ENCODE data around the gene SKOR2. TPM values are rescaled to one million over a fixed set of nuclear protein-coding genes. Genes with fewer than 3 reads are reported as not detected.

The SKOR2 gene
- total RNA-seq, 2 donors from 2014 or later, result 0.30 to 0.70 TPM

DNA sequence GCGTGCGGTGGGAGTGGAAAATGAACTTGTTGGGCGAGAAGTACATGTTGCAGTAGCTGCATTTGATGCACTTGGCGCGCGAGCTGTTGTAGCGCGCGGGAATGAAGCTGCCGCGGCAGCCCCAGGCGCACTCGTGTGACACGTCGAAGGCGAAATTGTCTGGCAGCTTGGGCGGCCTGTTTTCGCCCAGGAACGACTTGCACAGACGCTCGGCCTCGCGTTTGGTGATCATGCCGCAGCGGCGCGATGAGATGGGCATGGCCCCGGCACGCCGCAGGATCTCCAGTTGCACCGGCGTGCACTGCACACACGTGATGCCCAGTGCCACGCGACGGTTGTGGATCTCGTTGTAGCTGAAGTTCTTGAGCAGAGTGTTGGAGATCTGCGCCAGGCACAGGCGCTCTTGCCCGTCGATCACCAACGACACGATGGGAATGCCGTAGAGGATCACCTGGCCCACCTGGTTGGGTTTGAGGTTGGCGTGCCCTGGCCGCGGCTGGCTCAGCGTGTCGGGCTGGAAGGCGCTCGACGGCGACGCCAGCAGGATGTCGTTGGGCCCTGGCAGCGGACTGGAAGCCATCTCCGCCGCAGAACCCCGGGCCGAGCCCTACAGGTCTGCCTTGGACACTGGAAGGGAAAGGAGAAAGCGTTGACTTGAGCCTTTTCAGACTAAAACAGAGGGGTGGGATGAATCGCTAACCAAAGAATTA, 2.7 kb downstream of the SKOR2 start:
- DNase-seq (no peak), ATAC-seq (replicated peaks in 1 of 2) (no peak)
- peaks cover 80% of the 10 kb centered on the region for H3K27me3 Mint-ChIP-seq (ENCODE audit: low read depth)
- H3K4me3 Mint-ChIP-seq, result peak overlapping the region in 1 of 2 donors; percentile 15
- peaks cover 7 to 8% of the 10 kb centered on the region in 2 donors for H3K36me3 Mint-ChIP-seq (ENCODE audit: insufficient read depth in 2 of 2)
- H3K27ac Mint-ChIP-seq, result no peak overlapping the region
- peaks cover 24% of the 10 kb centered on the region for H3K4me1 Mint-ChIP-seq (ENCODE audit: low read depth)
- peaks cover 0 to 2% of the 10 kb centered on the region in 2 donors for H3K9me3 Mint-ChIP-seq

- H3K36me3 Mint-ChIP-seq (ENCODE audit: insufficient read depth in 2 of 2), result peaks cover 7 to 8% of the 10 kb centered on the region in 2 donors
- no peak overlapping the region for H3K27ac Mint-ChIP-seq
- DNase-seq (no peak), ATAC-seq (replicated peaks in 1 of 2) (no peak)
- H3K4me1 Mint-ChIP-seq (ENCODE audit: low read depth), result peaks cover 24% of the 10 kb centered on the region
- H3K27me3 Mint-ChIP-seq (ENCODE audit: low read depth), result peaks cover 78% of the 10 kb centered on the region
- H3K9me3 Mint-ChIP-seq, result peaks cover 0 to 2% of the 10 kb centered on the region in 2 donors
- H3K4me3 Mint-ChIP-seq, result peak overlapping the region in 1 of 2 donors; percentile 15
Measured at GRCh38 chr18:47248115-47248603, 3.3 kb downstream of the SKOR2 start.

- Mint-ChIP-seq H3K27ac (no peak overlapping the region), H3K4me3 (no peak overlapping the region), H3K27me3 (ENCODE audit: low read depth) (peaks cover 78% of the 10 kb centered on the region), H3K4me1 (ENCODE audit: low read depth) (peaks cover 24% of the 10 kb centered on the region), H3K36me3 (ENCODE audit: insufficient read depth in 2 of 2) (peaks cover 7 to 8% of the 10 kb centered on the region in 2 donors), H3K9me3 (peaks cover 0 to 2% of the 10 kb centered on the region in 2 donors)
- ATAC-seq (replicated peaks in 1 of 2) (no peak), DNase-seq (peak in 1 of 2 donors; percentile 24)
Measured at GRCh38 chr18:47247416-47248114, 3.9 kb downstream of the SKOR2 start.

- Mint-ChIP-seq H3K4me1 (ENCODE audit: low read depth) (peaks cover 23% of the 10 kb centered on the region), H3K27ac (no peak overlapping the region), H3K9me3 (peaks cover 0 to 2% of the 10 kb centered on the region in 2 donors), H3K4me3 (no peak overlapping the region), H3K36me3 (ENCODE audit: insufficient read depth in 2 of 2) (peaks cover 7 to 8% of the 10 kb centered on the region in 2 donors), H3K27me3 (ENCODE audit: low read depth) (peaks cover 77% of the 10 kb centered on the region)
- DNase-seq (no peak), ATAC-seq (replicated peaks in 1 of 2) (no peak)
Measured at GRCh38 chr18:47247036-47247415, 4.4 kb downstream of the SKOR2 start.

- DNase-seq (no peak), ATAC-seq (replicated peaks in 1 of 2) (no peak)
- Mint-ChIP-seq H3K36me3 (ENCODE audit: insufficient read depth in 2 of 2) (peaks cover 7 to 8% of the 10 kb centered on the region in 2 donors), H3K27me3 (ENCODE audit: low read depth) (peaks cover 77% of the 10 kb centered on the region), H3K27ac (peak overlapping the region; percentile 20), H3K9me3 (peaks cover 0 to 2% of the 10 kb centered on the region in 2 donors), H3K4me3 (peak overlapping the region; percentile 13 to 39), H3K4me1 (ENCODE audit: low read depth) (peaks cover 16% of the 10 kb centered on the region)
Measured at GRCh38 chr18:47246027-47246971, 5.2 kb downstream of the SKOR2 start.

DNA sequence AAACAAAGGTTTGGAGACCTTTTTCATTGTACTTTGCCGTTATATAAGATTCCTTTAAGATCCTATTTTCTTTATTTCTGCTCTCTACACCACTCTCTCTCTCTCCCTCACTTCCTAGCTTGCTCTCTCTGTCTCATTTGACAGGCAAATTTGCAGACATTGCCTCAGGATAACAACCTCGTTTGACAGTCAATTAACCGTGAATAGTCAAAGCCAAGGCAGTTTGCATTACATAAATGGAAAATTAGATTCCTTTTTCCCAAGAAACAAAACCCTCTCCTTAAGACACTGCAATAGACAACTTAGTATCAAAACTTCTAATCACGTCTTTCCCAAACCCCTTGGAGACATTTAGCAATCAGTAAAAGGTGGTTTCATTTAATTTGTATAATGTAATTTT, 7.4 kb downstream of the SKOR2 start:
- H3K4me3 Mint-ChIP-seq, result no peak overlapping the region
- peaks cover 0 to 2% of the 10 kb centered on the region in 2 donors for H3K9me3 Mint-ChIP-seq
- H3K36me3 Mint-ChIP-seq (ENCODE audit: insufficient read depth in 2 of 2), result peaks cover 5 to 8% of the 10 kb centered on the region in 2 donors
- no peaks in the 10 kb centered on the region for H3K4me1 Mint-ChIP-seq (ENCODE audit: low read depth)
- ATAC-seq (replicated peaks in 1 of 2) (no peak), DNase-seq (no peak)
- no peak overlapping the region for H3K27ac Mint-ChIP-seq
- H3K27me3 Mint-ChIP-seq (ENCODE audit: low read depth), result peaks cover 71% of the 10 kb centered on the region

GRCh38 chr18:47235096-47235495, 16.4 kb downstream of the SKOR2 start:
- no peak overlapping the region for H3K4me3 Mint-ChIP-seq
- no peaks in the 10 kb centered on the region for H3K9me3 Mint-ChIP-seq
- DNase-seq (no peak), ATAC-seq (replicated peaks in 1 of 2) (no peak)
- H3K4me1 Mint-ChIP-seq (ENCODE audit: low read depth), result no peaks in the 10 kb centered on the region
- H3K27me3 Mint-ChIP-seq (ENCODE audit: low read depth), result peaks cover 52% of the 10 kb centered on the region
- no peaks in the 10 kb centered on the region for H3K36me3 Mint-ChIP-seq (ENCODE audit: insufficient read depth in 2 of 2)
- no peak overlapping the region for H3K27ac Mint-ChIP-seq

DNA sequence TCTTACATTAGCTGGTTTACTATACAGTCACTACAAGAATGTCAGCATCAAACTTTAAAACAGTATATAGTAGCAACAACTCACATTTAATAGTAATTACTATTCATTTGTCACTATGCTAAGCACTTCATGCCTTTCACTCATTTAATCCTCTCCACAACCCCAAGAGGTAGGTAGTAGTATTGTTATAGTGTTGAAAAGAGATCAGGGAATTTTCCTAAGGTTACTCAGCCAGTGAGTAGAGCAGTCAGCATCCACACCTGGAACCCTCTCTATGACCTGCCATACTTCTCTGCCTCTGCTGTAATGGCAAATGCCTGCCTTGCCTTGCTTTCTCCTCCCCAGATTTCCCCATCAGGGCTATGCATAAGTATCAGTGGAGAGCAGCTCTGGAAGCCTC, 24.8 kb downstream of the SKOR2 start:
- no peak overlapping the region for H3K4me3 Mint-ChIP-seq
- ATAC-seq (replicated peaks in 1 of 2) (no peak), DNase-seq (no peak)
- H3K4me1 Mint-ChIP-seq (ENCODE audit: low read depth), result no peaks in the 10 kb centered on the region
- no peaks in the 10 kb centered on the region for H3K36me3 Mint-ChIP-seq (ENCODE audit: insufficient read depth in 2 of 2)
- peaks cover 48% of the 10 kb centered on the region for H3K27me3 Mint-ChIP-seq (ENCODE audit: low read depth)
- no peak overlapping the region for H3K27ac Mint-ChIP-seq
- H3K9me3 Mint-ChIP-seq, result no peaks in the 10 kb centered on the region

DNA sequence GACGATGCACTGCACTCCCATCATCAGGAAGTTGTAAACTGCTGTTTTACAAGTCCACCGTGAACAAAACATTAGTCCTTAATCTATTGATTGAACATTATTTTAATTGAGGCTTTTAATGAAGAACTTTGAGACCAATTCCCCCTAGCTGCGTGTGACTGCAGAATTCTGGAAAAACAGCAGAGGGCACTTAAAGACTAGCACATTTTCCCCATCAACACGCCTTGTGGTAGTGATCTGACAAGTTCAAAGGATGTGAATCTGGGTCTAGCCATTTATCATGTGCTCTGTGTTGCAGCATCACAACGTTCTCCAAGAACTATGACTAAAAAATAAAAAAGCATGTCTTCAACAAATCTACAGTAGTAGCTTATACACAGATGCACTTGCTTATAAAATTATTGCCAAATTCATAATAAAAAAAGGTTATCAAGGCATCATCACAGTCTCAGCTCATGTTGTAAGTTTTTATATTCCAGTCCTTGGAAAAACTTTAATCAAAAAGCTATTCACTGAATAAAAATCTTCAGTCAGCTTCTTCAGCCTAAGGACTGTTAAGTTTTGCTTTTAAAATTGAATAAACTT, 35.8 kb downstream of the SKOR2 start:
- no peaks in the 10 kb centered on the region for H3K9me3 Mint-ChIP-seq
- H3K4me1 Mint-ChIP-seq (ENCODE audit: low read depth), result no peaks in the 10 kb centered on the region
- no peaks in the 10 kb centered on the region for H3K36me3 Mint-ChIP-seq (ENCODE audit: insufficient read depth in 2 of 2)
- DNase-seq (peak; percentile 15 to 31), ATAC-seq (replicated peaks in 1 of 2) (peak; percentile 64 to 72)
- H3K27me3 Mint-ChIP-seq (ENCODE audit: low read depth), result peaks cover 58% of the 10 kb centered on the region
- no peak overlapping the region for H3K4me3 Mint-ChIP-seq
- H3K27ac Mint-ChIP-seq, result no peak overlapping the region

DNA sequence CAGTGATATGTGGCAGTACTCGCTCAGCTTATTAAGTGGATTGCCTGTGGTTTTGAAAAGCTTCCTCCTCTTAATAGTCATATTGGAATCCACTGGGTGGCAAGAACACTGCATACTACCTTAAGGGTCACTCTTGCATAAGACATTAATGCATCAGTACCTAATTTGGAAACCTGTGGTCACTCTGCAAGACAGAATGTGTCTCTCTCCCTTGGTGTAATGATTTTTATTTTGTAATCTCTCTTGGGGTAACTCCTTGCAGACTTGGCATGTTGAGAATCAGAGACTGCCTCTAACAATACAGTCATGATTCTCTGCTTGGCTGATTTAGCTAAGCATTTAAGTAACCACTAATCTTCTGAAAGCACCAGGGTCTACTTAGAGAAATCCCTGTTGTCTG, 42.3 kb downstream of the SKOR2 start:
- H3K9me3 Mint-ChIP-seq, result no peaks in the 10 kb centered on the region
- peaks cover 52% of the 10 kb centered on the region for H3K27me3 Mint-ChIP-seq (ENCODE audit: low read depth)
- H3K4me1 Mint-ChIP-seq (ENCODE audit: low read depth), result peaks cover 5% of the 10 kb centered on the region
- no peak overlapping the region for H3K4me3 Mint-ChIP-seq
- ATAC-seq (replicated peaks in 1 of 2), result no peak
- H3K27ac Mint-ChIP-seq, result no peak overlapping the region
- no peak for DNase-seq
- H3K36me3 Mint-ChIP-seq (ENCODE audit: insufficient read depth in 2 of 2), result no peaks in the 10 kb centered on the region

GRCh38 chr18:47206945-47207637, 44.4 kb downstream of the SKOR2 start:
- DNase-seq (no peak), ATAC-seq (replicated peaks in 1 of 2) (no peak)
- Mint-ChIP-seq H3K4me1 (ENCODE audit: low read depth) (peaks cover 5% of the 10 kb centered on the region), H3K36me3 (ENCODE audit: insufficient read depth in 2 of 2) (no peaks in the 10 kb centered on the region), H3K9me3 (no peaks in the 10 kb centered on the region), H3K27ac (no peak overlapping the region), H3K27me3 (ENCODE audit: low read depth) (peaks cover 41% of the 10 kb centered on the region), H3K4me3 (no peak overlapping the region)

DNA sequence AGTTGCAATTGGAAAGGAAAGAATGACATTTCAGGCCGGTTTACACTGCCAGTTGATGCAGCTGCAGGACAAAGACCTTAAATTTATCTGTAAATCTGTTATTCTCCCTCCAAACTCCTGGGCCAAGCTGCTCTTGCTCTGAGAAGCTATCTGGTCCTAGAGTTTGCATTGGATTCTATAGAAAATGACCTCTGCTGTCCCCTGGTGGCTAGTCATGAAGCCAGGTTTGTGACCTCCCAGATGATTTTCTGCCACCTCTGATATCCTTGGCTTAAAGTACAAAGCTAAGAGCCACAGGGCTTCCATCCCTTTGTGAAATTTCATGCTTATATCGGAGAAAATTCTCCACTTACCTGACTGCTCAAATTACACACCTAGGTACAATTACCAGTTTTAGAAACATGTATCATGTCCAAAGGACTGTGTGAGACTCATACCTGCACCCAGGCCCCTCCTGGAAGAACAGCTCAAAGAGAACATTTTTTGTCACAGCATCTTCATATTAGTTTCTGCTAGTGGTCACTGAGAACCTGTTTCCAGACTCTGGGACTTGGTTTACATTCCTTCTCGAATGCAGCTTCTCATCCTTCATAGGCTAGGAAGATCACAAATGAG, 46.4 kb downstream of the SKOR2 start:
- Mint-ChIP-seq H3K27me3 (ENCODE audit: low read depth) (peaks cover 29% of the 10 kb centered on the region), H3K4me1 (ENCODE audit: low read depth) (peaks cover 3% of the 10 kb centered on the region), H3K36me3 (ENCODE audit: insufficient read depth in 2 of 2) (no peaks in the 10 kb centered on the region), H3K4me3 (no peak overlapping the region), H3K27ac (no peak overlapping the region), H3K9me3 (no peaks in the 10 kb centered on the region)
- peak; percentile 31 to 42 for DNase-seq
- peak in 1 of 2 donors; percentile 49 for ATAC-seq (replicated peaks in 1 of 2)
